H1 (cell line): ENCODE data around the gene WDR33. TPM values are rescaled to one million over a fixed set of nuclear protein-coding genes. Genes with fewer than 3 reads are reported as not detected.

Experiments
- CTCF ChIA-PET: fragments of 300-600 bp; sonication (Branson Sonifier 250); formaldehyde crosslinking; loops from one replicate; lab custom pipeline; 2021; ENCODE audit not compliant: partially characterized antibody; lab: Charles Lee
- POLR2A ChIA-PET: fragments of 300-600 bp; sonication (Branson Sonifier 250); formaldehyde crosslinking; loops from one replicate; lab custom pipeline; 2021; ENCODE audit warnings: inconsistent platforms; ENCODE audit not compliant: partially characterized antibody; lab: Charles Lee
- DNase-seq, 2 experiments: peaks; one replicate each; pipeline versions ENCODE4 v3.0.0 to v3.0.0-alpha.2; 2010 to 2022; ENCODE audit warnings: low spot score in 2 of 2, low read depth in 1 of 2, mixed read lengths in 1 of 2
- FAIRE-seq: peaks from 2 replicates; lab custom pipeline; 2011; peaks lifted over from hg19 to GRCh38; lab: Jason Lieb, UNC
- H2AFZ ChIP-seq: 2 replicates; pipeline ENCODE4 v1.8.1; 2012; ENCODE audit warnings: low read length, inconsistent platforms
- H2AK5ac ChIP-seq: 2 replicates; pipeline ENCODE4 v1.6.1; 2013; ENCODE audit warnings: low read depth, low read length
- H2BK120ac ChIP-seq: replicated peaks from 2 replicates; pipeline ENCODE3; 2013; ENCODE audit warnings: low read depth, low read length, inconsistent platforms
- H2BK12ac ChIP-seq: 2 replicates; pipeline ENCODE4 v1.6.1; 2013; ENCODE audit warnings: low read depth, low read length
- H2BK15ac ChIP-seq: 2 replicates; pipeline ENCODE4 v1.6.1; 2013; ENCODE audit warnings: low read length
- H2BK20ac ChIP-seq: 2 replicates; pipeline ENCODE4 v1.6.1; 2013; ENCODE audit warnings: low read length
- H2BK5ac ChIP-seq: 2 replicates; pipeline ENCODE4 v1.6.1; 2013; ENCODE audit warnings: low read depth, low read length
- H3K14ac ChIP-seq: 2 replicates; pipeline ENCODE4 v1.6.1; 2013; ENCODE audit warnings: inconsistent platforms; ENCODE audit not compliant: insufficient read length
- H3K18ac ChIP-seq: 2 replicates; pipeline ENCODE4 v1.6.1; 2013; ENCODE audit warnings: low read length; ENCODE audit errors: extremely low read depth
- H3K23ac ChIP-seq: 2 replicates; pipeline ENCODE4 v1.6.1; 2013; ENCODE audit warnings: inconsistent platforms; ENCODE audit not compliant: insufficient read length
- H3K23me2 ChIP-seq: 2 replicates; pipeline ENCODE4 v1.6.1; 2013; ENCODE audit warnings: low read depth, low read length
- H3K27ac ChIP-seq: 2 replicates; pipeline ENCODE4 v1.6.1; 2011; ENCODE audit warnings: low read depth, low read length, inconsistent platforms
- H3K27me3 ChIP-seq, 4 experiments: replicated peaks in 1 of 4; 1 replicate in 1 of 4; 2 replicates in 3 of 4; pipeline versions ENCODE4 v1.6.1 to v1.8.1; 2011 to 2013; ENCODE audit warnings: low read length in 3 of 4, mild to moderate bottlenecking in 3 of 4, inconsistent platforms in 2 of 4, mixed read lengths in 2 of 4, moderate library complexity in 1 of 4; ENCODE audit not compliant: control insufficient read depth in 3 of 4, insufficient read depth in 3 of 4; ENCODE audit errors: extremely low read depth in 1 of 4
- H3K36me3 ChIP-seq, 4 experiments: 2 replicates each; pipeline versions ENCODE4 v1.6.1 to v1.8.1; 2011 to 2013; ENCODE audit warnings: mild to moderate bottlenecking in 4 of 4, low read length in 3 of 4, moderate library complexity in 2 of 4, control low read depth in 1 of 4, inconsistent platforms in 1 of 4; ENCODE audit not compliant: insufficient read depth in 4 of 4, control insufficient read depth in 2 of 4
- H3K4ac ChIP-seq: replicated peaks from 2 replicates; pipeline ENCODE3; 2013; ENCODE audit warnings: low read length, low read depth, mixed read lengths, inconsistent platforms; ENCODE audit not compliant: insufficient read length
- H3K4me1 ChIP-seq, 4 experiments: replicated peaks in 1 of 4; 1 replicate in 1 of 4; 2 replicates in 3 of 4; pipeline versions ENCODE4 v1.6.1 to v1.8.1; 2011 to 2013; ENCODE audit warnings: low read length in 3 of 4, inconsistent platforms in 2 of 4, mixed read lengths in 1 of 4; ENCODE audit not compliant: insufficient read depth in 4 of 4, control insufficient read depth in 3 of 4
- H3K4me2 ChIP-seq, 2 experiments: 2 replicates each; pipeline versions ENCODE4 v1.6.1 to v1.8.1; 2011 to 2013; ENCODE audit warnings: low read depth in 2 of 2, low read length in 2 of 2, control low read depth in 1 of 2, inconsistent platforms in 1 of 2, mild to moderate bottlenecking in 1 of 2; ENCODE audit not compliant: insufficient read depth in 1 of 2
- H3K4me3 ChIP-seq, 4 experiments: fragments of 200-600, 300-600 bp in 1 of 4; sonication (generic), shearing (Covaris generic), sonication (Bioruptor Twin) in 1 of 4; 2 replicates each; pipeline versions ENCODE4 v1.5.1 to v1.8.1; 2011 to 2016; ENCODE audit warnings: low read length in 4 of 4, low read depth in 3 of 4, control low read depth in 2 of 4, inconsistent platforms in 2 of 4, mild to moderate bottlenecking in 2 of 4, mixed read lengths in 1 of 4, moderate library complexity in 1 of 4; ENCODE audit not compliant: insufficient read depth in 2 of 4; ENCODE audit errors: extremely low read depth in 1 of 4
- H3K56ac ChIP-seq: replicated peaks from 2 replicates; pipeline ENCODE3; 2013; ENCODE audit warnings: low read depth, mild to moderate bottlenecking, mixed read lengths, low read length, inconsistent platforms; ENCODE audit not compliant: insufficient read length
- H3K79me1 ChIP-seq: 2 replicates; pipeline ENCODE4 v1.6.1; 2013; ENCODE audit warnings: low read depth, low read length, control low read depth
- H3K79me2 ChIP-seq, 2 experiments: 2 replicates each; pipeline versions ENCODE4 v1.6.1 to v1.8.1; 2012 to 2013; ENCODE audit warnings: low read length in 2 of 2, mild to moderate bottlenecking in 2 of 2, inconsistent platforms in 1 of 2; ENCODE audit not compliant: insufficient read depth in 2 of 2, control insufficient read depth in 1 of 2
- H3K9ac ChIP-seq, 4 experiments: replicated peaks in 1 of 4; 1 replicate in 1 of 4; 2 replicates in 3 of 4; pipeline versions ENCODE4 v1.6.1 to v1.8.1; 2011 to 2013; ENCODE audit warnings: low read depth in 3 of 4, low read length in 3 of 4, control low read depth in 2 of 4, mild to moderate bottlenecking in 2 of 4, moderate library complexity in 2 of 4, inconsistent platforms in 1 of 4; ENCODE audit errors: extremely low read depth in 1 of 4
- H3K9me3 ChIP-seq, 2 experiments: 2 replicates each; pipeline versions ENCODE4 v1.6.1 to v1.8.1; 2012 to 2013; ENCODE audit warnings: mild to moderate bottlenecking in 2 of 2, moderate library complexity in 2 of 2, control low read depth in 1 of 2, inconsistent platforms in 1 of 2, low read depth in 1 of 2, low read length in 1 of 2, mixed read lengths in 1 of 2; ENCODE audit not compliant: insufficient read depth in 2 of 2
- H4K20me1 ChIP-seq, 2 experiments: replicated peaks in 1 of 2; 2 replicates each; pipeline versions ENCODE3 to v1.8.1; 2011 to 2013; ENCODE audit warnings: inconsistent platforms in 2 of 2, low read length in 2 of 2, mild to moderate bottlenecking in 1 of 2; ENCODE audit not compliant: insufficient read depth in 2 of 2, control insufficient read depth in 1 of 2
- H4K5ac ChIP-seq: 2 replicates; pipeline ENCODE4 v1.6.1; 2013; ENCODE audit warnings: low read length, low read depth, mixed read lengths, inconsistent platforms; ENCODE audit not compliant: insufficient read length
- H4K8ac ChIP-seq: 2 replicates; pipeline ENCODE4 v1.8.0; 2013; ENCODE audit warnings: mild to moderate bottlenecking, moderate library complexity, low read length, inconsistent platforms; ENCODE audit not compliant: insufficient read depth; ENCODE audit errors: extremely low read depth
- H4K91ac ChIP-seq: replicated peaks from 2 replicates; pipeline ENCODE3; 2013; ENCODE audit warnings: low read length, mixed read lengths, inconsistent platforms; ENCODE audit not compliant: insufficient read length
- CBX5 ChIP-seq: fragments of 300-800, 300-1000 bp; sonication (generic); IDR thresholded peaks from 2 replicates; pipeline ENCODE4 v1.7.1; 2016; ENCODE audit warnings: antibody characterized with exemption, low read length, low read depth
- GTF2F1 ChIP-seq: IDR thresholded peaks from 2 replicates; pipeline ENCODE4 v1.6.1; 2012; ENCODE audit warnings: low read depth, low read length, improper control_type of control experiment, borderline replicate concordance
- SIN3A ChIP-seq, 2 experiments: IDR thresholded peaks in 1 of 2; conservative IDR thresholded peaks in 1 of 2; 2 replicates each; pipeline ENCODE4 v1.6.1; 2011 to 2012; ENCODE audit warnings: low read length in 2 of 2, improper control_type of control experiment in 1 of 2, low read depth in 1 of 2, mild to moderate bottlenecking in 1 of 2
- SIRT6 ChIP-seq: IDR thresholded peaks from one replicate; pipeline ENCODE4 v1.7.1; 2012; ENCODE audit warnings: low read length, inconsistent platforms
- polyA plus RNA-seq, 7 experiments: library from polyadenylated mRNA; depleted of rRNA in 3 of 7; stranded (reverse) in 5 of 7; unstranded in 2 of 7; fragments of >200 nt in 5 of 7; fragments of 200-250 nt in 2 of 7; gene quantifications; 1 replicate in 5 of 7; 2 replicates in 1 of 7; 4 replicates in 1 of 7; pipeline versions ENCODE4 v1.2.1 to v1.2.3, GENCODE V29; 2011 to 2013; ENCODE audit warnings: missing spikeins in 2 of 7, mixed read lengths in 2 of 7
- total RNA-seq: library from RNA; stranded (reverse); fragmentation: NEBNext Ultra II Directional; extraction: Animal tissue kit (Norgen Biotek cat#: 25700); gene quantifications from 2 replicates; pipeline ENCODE4 v1.2.1, GENCODE V29; 2021

Gene WDR33
- total and polyA plus RNA-seq, 2 of the 8 experiments (the other 6 are each of a cell fraction or from before 2014, with no cell fraction given) = 18.1 to 82.7 TPM

- Histone ChIP-seq H3K18ac (no peak overlapping the region), H3K79me2 (peaks cover 0 to 74% of the 10 kb centered on the region in 2 experiments), H3K79me1 (peaks cover 2% of the 10 kb centered on the region), H3K9me3 (no peaks in the 10 kb centered on the region), H3K27me3 (no peaks in the 10 kb centered on the region), H3K27ac (no peak overlapping the region), H2BK5ac (no peak overlapping the region), H2BK15ac (no peak overlapping the region), H4K8ac (no peak overlapping the region), H3K23me2 (no peaks in the 10 kb centered on the region; the same call in 1 of the 2 replicates), H4K91ac (no peak overlapping the region), H2BK20ac (no peak overlapping the region), H3K4me1 (no peaks in the 10 kb centered on the region), H2BK120ac (no peak overlapping the region), H2AFZ (no peak overlapping the region), H3K36me3 (no peaks in the 10 kb centered on the region), H2BK12ac (no peak overlapping the region), H4K5ac (no peak overlapping the region), H3K23ac (no peak overlapping the region), H3K4ac (no peak overlapping the region), H3K56ac (no peak overlapping the region), H3K4me2 (no peak overlapping the region), H2AK5ac (no peak overlapping the region), H3K14ac (no peak overlapping the region), H3K4me3 (no peak overlapping the region), H4K20me1 (peaks cover 0 to 6% of the 10 kb centered on the region in 2 experiments), H3K9ac (no peak overlapping the region)
- TF ChIP-seq GTF2F1 = no peak
- no peak for TF ChIP-seq CBX5
- TF ChIP-seq SIRT6 = no peak
- no peak for TF ChIP-seq SIN3A (conservative IDR thresholded peaks at IDR 0.05 in 1 of 2, IDR thresholded peaks at IDR 0.05 in 1 of 2; ENCODE audit: low read depth in 1 of 2, low read length in 2 of 2)
- DNase-seq (no peak), FAIRE-seq (no peak)
- ChIA-PET POLR2A (interaction anchor here (1.5 kb wide), 1 partner anchor 28 kb away, joined by 3 read pairs; the partner anchor contains the start of gene WDR33), CTCF (interaction anchor here (0.6 to 1.6 kb wide), 2 partner anchors 22 to 642 kb away, joined by 3 to 4 read pairs; no protein-coding TSS in a partner anchor)
Measured at GRCh38 chr2:127783101-127783500, 27.9 kb downstream of the WDR33 start.
